NB4 (cell line): ENCODE measurements around the gene BICDL2.

Experiments used
- DNase-seq: peaks from one replicate; pipeline ENCODE4 v3.0.0; 2010; ENCODE audit warnings: low read depth
- H3K4me3 ChIP-seq: one replicate; pipeline ENCODE4 v1.5.1; 2011; ENCODE audit warnings: mild to moderate bottlenecking, low read depth, low read length, moderate library complexity
- MYC ChIP-seq: IDR thresholded peaks from 2 replicates; pipeline ENCODE4 v1.6.1; 2011; ENCODE audit warnings: low read depth, low read length
- POLR2A ChIP-seq: IDR thresholded peaks from 2 replicates; pipeline ENCODE4 v1.6.1; 2011; ENCODE audit warnings: mild to moderate bottlenecking; ENCODE audit not compliant: insufficient read length; ENCODE audit errors: extremely low read depth
- TF ChIP-seq, protein P1 (sequence below): IDR thresholded peaks from one replicate; pipeline ENCODE4 v1.5.1; 2012; ENCODE audit warnings: low read depth, low read length
- TF ChIP-seq, protein P2 (sequence below): IDR thresholded peaks from 2 replicates; pipeline ENCODE4 v1.6.1; 2011; ENCODE audit warnings: low read depth, low read length

BICDL2 gene

DNA sequence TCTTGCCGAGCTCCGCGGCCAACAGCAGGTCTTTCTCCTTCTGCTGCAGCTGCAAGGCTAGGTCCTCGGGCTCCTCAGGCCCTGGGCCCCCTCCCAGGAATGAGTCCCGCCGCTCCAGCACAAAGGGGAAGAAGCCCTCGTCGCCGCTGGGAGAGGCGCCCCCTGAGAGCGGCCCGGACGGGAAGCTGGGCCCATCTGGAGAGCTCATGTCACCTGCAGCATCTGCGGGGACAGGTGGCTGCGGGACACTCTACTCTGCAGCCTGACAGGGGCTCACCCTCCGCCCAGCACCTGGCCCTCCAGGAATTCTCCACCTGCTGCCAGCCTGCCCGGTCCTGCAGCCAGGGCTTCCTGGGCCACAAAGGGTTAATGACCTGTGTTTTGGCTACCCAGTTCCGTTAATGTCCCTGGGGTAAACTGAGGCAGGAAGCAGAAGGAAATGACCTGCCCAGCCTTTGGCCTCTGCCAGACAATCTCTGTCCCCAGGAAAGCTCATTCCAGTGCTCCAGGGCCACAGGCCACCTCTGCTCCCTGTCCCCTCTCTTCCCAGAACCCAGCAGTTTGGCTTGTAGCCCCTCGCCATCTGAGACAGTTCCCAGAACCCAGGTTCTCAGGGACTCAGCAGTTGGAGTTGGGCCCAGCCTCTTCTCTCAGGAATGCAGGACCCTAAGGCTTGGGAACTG is 1.3 kb downstream of the BICDL2 start:
- no peak overlapping the region for H3K4me3 ChIP-seq
- no peak for TF ChIP-seq MYC
- no peak for TF ChIP-seq POLR2A
- TF ChIP-seq, protein P1, sequence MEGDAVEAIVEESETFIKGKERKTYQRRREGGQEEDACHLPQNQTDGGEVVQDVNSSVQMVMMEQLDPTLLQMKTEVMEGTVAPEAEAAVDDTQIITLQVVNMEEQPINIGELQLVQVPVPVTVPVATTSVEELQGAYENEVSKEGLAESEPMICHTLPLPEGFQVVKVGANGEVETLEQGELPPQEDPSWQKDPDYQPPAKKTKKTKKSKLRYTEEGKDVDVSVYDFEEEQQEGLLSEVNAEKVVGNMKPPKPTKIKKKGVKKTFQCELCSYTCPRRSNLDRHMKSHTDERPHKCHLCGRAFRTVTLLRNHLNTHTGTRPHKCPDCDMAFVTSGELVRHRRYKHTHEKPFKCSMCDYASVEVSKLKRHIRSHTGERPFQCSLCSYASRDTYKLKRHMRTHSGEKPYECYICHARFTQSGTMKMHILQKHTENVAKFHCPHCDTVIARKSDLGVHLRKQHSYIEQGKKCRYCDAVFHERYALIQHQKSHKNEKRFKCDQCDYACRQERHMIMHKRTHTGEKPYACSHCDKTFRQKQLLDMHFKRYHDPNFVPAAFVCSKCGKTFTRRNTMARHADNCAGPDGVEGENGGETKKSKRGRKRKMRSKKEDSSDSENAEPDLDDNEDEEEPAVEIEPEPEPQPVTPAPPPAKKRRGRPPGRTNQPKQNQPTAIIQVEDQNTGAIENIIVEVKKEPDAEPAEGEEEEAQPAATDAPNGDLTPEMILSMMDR: no peak
- TF ChIP-seq, protein P2, sequence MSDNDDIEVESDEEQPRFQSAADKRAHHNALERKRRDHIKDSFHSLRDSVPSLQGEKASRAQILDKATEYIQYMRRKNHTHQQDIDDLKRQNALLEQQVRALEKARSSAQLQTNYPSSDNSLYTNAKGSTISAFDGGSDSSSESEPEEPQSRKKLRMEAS: no peak
- DNase-seq: no peak

GRCh38 chr16:3032624-3033023 is 4.1 kb downstream of the BICDL2 start:
- TF ChIP-seq POLR2A: no peak
- H3K4me3 ChIP-seq: no peak overlapping the region
- DNase-seq: no peak

- no peak for DNase-seq
- H3K4me3 ChIP-seq: no peak overlapping the region
- TF ChIP-seq, protein P2: no peak
- TF ChIP-seq POLR2A (no peak), MYC (no peak)
- TF ChIP-seq, protein P1: no peak
Observed at GRCh38 chr16:3030222-3031212, 6.2 kb downstream of the BICDL2 start.

- TF ChIP-seq, protein P2: 0 out of 2 replicates have a peak, but pooled peaks have one; percentile 19
- TF ChIP-seq POLR2A: no peak
- no peak overlapping the region for H3K4me3 ChIP-seq
- peak; percentile 56 for DNase-seq
Observed at GRCh38 chr16:3029491-3030221, 7.1 kb downstream of the BICDL2 start.

GRCh38 chr16:3028716-3029319 is 7.9 kb downstream of the BICDL2 start:
- no peak for DNase-seq
- H3K4me3 ChIP-seq: no peak overlapping the region
- no peak for TF ChIP-seq MYC
- TF ChIP-seq POLR2A: no peak
- TF ChIP-seq, protein P2: no peak
- TF ChIP-seq, protein P1: no peak

DNA sequence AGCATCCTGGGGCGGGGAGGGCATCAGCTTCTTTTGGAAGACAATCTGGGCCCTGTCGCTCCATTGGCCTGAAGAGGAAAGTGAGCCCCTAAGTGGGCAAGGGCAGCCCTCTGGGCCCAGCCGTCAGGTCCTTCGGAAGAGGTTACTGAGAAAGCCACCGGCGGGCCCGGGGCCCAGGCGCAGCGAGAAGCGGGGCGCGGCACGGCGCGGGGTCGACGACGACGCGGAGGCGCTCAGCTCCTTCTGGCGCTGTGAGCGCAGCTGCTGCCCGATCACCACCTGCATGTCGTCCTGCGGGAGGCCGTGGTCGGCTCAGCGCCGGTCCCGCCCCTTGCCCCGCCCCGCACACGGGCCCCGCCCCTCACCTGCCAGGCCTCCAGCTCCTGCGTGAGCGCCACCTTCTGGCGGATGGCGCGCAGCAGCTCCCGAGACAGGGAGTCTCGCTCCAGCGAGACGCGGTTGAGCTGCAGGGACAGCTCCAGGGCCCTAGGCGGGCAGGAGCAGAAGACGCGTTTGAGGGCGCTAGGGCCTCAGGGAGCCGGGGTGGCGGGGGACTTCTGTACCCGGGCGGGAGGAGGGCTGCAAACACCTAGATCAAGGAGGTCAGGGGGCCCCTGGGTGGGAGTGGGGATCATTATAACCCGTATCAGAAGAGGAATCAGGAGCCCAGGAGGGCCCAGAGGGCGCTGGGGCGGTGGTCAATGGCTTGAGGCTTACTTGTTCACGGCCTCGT is 8.6 kb downstream of the BICDL2 start:
- no peak for TF ChIP-seq POLR2A
- TF ChIP-seq, protein P2: peak; percentile 43; the same call in 1 of the 2 replicates
- TF ChIP-seq, protein P1: peak; percentile 68
- no peak for TF ChIP-seq MYC
- peak; percentile 86 for DNase-seq
- H3K4me3 ChIP-seq: no peak overlapping the region
